GM19025 (cell line): ENCODE results near the gene FEM1C.
"Not testable (repeated sequence)": the region's sequence is repeated elsewhere in the genome, so short reads cannot be mapped to it uniquely, and the experiment has no call there.

ENCODE experiments used
- ATAC-seq: cut with Tn5 transposase; IDR thresholded peaks from one replicate; pipeline ENCODE4 v1.9.1; 2021; ENCODE audit warnings: mild to moderate bottlenecking, low read depth, moderate library complexity; ENCODE audit not compliant: unreplicated experiment

The FEM1C gene

DNA sequence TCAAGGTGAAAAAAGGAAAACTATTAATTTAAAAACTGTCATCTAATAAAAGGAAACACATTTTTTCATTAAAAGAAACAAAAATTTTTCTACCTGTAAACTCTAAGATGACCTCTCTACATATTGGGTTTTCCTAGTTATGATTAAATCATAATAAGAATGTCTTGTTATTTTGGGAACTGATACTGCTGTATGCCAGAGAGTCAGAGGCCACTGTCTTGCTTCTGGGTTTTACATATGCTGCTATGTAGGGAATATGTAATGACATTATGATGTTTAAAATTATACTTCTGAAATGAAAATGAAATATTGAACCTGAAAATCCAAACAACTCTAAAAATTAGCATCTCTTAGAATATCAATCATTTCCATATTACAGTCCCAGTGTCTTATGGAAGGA, 63.7 kb downstream of the FEM1C start:
- no peak for ATAC-seq

GRCh38 chr5:115480271-115480670, 64.3 kb downstream of the FEM1C start:
- ATAC-seq = no peak

GRCh38 chr5:115479166-115479873, 65.3 kb downstream of the FEM1C start:
- not testable (repeated sequence) for ATAC-seq

DNA sequence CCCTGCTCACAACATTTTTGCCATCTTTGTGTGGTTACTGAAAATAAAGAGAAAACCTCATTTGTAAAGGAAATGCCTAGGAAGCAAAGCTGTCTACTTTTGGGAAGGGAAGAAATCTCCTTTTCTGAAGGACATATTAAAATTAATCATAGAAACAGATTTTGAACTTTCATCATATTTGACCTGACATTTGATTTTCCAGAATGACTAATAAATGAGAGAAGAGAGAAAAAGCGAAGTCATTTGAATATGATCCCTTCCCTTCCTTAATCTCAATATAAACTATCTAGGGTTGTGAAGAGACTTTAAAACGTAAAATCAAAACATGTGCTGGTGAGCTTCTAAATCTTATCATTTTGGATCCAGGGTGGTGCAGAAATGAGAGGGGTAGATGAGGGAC, 66.3 kb downstream of the FEM1C start:
- no peak for ATAC-seq

- ATAC-seq = no peak
Observed at GRCh38 chr5:115477581-115477980, 67.0 kb downstream of the FEM1C start.

DNA sequence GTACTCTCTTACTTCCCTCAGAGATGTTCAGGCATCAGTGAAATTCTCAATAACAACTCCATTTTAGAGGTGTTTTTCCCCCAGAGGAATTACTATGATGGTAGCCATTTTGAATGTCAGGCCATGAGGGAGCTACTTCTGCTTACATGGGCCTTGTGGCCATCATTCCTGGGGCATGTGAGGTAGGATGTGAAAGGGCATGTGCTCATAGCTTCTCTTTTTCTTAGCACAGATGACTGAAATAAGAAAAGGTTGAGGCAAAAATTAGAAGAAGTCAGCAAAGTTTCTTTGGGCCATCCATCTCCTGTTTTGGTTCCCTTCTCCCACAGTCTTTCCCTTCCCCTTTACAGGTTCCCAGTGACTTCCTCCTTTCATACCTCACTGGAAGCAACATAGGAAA, 68.8 kb downstream of the FEM1C start:
- no peak for ATAC-seq

- no peak for ATAC-seq
Observed at GRCh38 chr5:115472271-115473025, 72.1 kb downstream of the FEM1C start.

GRCh38 chr5:115471345-115472063, 73.1 kb downstream of the FEM1C start:
- ATAC-seq = no peak

DNA sequence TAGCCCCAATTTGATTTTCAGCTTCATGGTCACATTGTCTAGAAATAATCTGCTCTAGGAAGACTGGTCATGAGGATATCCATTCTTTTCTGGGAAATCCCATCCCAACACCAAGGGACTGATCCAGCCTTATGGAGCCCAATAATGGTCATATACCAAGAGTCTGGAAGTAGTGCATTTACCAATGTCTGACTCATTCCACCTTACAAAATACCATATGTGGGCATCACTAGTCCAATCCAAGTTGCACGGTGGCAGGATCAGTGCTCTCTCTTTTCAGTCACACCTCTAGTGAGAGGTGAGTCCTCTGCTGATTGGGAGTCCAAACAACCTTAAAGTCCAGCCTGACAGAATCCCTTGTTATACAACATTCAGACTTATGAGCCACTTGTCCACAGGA, 73.7 kb downstream of the FEM1C start:
- no peak for ATAC-seq
